GM21447 (cell line): ENCODE results near the gene ACAD9.
"Not testable (repeated sequence)": the region's sequence is repeated elsewhere in the genome, so short reads cannot be mapped to it uniquely, and the experiment has no call there.

Experiments used
- ATAC-seq: cut with Tn5 transposase; IDR thresholded peaks from one replicate; pipeline ENCODE4 v1.9.1; 2021; ENCODE audit not compliant: unreplicated experiment

The ACAD9 gene

GRCh38 chr3:128859630-128860029 lies 19.8 kb upstream of the ACAD9 start:
- no peak for ATAC-seq

DNA sequence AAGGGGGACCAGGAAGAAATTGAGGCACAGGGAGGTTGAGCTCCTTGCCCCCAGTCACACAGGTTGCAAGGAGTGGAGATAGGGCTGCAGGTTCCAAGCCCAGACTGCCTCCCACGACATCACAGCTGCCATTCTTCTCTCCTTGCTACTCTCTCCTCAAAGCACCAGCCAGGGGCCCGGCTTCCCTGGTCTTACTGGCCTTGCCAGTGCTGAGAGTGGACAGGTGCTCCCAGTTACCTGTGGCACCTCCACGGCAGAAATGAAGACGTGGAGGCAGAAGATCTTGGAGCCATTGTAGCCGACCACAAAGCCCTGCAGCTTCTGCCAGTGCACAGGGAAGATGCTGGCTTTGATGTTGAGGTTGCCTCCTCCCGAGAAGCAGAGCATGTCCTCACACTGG lies 17.9 kb upstream of the ACAD9 start:
- ATAC-seq = no peak

DNA sequence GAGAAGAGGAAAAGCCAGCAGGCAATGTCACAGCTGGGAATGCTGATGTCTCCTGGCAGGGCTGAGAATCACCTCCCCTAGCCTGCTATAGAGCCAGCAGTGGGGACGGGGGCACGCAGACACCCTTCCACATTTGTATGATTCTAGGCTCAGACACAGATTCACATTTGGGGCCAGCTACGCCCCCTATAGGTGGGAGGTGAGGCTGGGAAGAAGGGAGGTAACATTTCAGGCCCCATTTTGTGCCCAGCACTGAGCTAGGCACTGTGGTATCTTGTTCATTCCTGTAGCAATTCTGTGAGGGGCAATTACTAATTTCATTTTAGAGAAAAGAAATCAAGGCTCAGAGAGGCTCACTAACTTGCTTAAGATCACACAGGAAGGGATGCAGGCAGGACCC lies 15.9 kb upstream of the ACAD9 start:
- no peak for ATAC-seq

DNA sequence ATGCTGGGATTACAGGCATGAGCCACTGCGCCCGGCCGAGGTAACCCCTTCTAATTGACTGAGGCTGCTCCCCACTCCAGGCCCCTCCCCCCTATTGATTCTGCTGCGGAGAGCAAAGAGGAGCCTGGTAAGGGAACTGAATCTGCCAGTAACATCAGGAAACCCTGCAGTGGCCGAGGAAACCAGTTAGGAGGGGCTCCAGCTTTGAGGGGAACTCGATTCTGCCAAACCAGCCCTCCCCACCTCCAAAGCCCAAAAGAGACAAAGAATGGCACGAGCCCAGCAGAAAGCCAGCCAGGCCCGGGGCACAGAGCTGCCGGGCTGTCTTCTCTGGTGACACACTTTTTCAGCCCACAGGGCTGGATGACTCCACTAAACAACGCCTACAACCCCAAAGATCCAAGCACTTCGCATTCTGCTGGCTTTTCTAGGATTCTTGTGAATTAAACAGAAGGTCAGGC lies 15.0 kb upstream of the ACAD9 start:
- ATAC-seq = no peak

- ATAC-seq = not testable (repeated sequence)
These were observed 14.3 kb upstream of the ACAD9 start for GRCh38 chr3:128864849-128865804.

GRCh38 chr3:128867200-128868125 lies 12.0 kb upstream of the ACAD9 start:
- ATAC-seq = no peak

DNA sequence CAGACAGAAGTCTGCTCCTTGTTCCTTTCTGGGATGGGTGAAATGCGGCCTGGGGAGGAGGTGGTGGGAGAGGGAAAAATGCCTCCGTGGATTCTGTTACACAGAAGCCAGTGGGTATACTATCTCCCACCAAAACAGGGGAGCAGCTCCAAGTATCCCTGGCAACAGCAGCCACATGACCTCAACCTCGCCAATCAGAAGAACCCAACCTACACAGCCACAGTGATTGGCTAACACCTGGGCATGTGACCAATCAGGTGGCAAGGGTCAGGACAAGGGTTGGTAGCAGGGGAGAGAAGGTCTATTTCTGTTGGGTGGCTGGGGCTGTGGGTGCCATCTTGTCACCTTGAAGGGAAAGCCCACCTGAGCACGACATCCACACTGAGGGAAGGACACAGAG lies 9.1 kb upstream of the ACAD9 start:
- ATAC-seq = no peak

DNA sequence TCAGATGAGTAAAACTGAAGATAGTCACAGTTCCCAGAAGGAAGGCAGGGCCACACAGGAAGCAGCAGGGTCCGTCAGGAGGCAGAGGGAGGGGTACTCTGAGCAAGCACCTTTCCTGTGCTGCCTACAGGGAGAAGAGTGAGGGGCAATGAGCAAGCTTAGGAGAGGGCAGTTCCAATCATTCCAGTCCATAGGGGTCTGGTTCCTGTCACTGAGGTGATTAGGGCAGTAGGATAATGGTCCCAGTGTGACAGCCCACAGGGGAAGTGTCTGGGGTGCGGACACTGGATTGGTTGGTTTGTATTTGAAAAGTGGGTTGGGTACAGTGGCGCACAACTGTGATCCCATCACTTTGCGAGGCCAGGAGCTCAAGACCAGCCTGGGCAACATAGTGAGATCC lies 7.1 kb upstream of the ACAD9 start:
- no peak for ATAC-seq

DNA sequence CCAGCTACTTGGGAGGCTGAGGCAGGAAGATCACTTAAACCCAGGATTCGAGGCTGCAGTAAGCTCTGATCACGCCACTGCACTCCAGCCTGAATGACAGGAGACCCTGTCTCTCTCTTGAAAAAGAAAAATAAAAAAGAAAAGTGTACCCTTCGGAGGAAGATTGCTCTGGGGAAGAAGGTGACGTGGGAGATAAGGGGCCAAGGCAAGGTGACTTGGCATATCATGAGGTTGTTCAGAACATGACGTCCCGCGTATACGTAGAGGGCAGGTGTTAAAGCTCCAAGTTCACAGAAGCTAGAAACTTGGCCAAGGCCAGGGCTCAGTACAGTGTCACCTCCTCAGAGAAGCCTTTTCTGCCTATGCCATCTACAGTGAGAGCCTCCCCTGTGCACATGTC lies 6.7 kb upstream of the ACAD9 start:
- ATAC-seq = no peak

DNA sequence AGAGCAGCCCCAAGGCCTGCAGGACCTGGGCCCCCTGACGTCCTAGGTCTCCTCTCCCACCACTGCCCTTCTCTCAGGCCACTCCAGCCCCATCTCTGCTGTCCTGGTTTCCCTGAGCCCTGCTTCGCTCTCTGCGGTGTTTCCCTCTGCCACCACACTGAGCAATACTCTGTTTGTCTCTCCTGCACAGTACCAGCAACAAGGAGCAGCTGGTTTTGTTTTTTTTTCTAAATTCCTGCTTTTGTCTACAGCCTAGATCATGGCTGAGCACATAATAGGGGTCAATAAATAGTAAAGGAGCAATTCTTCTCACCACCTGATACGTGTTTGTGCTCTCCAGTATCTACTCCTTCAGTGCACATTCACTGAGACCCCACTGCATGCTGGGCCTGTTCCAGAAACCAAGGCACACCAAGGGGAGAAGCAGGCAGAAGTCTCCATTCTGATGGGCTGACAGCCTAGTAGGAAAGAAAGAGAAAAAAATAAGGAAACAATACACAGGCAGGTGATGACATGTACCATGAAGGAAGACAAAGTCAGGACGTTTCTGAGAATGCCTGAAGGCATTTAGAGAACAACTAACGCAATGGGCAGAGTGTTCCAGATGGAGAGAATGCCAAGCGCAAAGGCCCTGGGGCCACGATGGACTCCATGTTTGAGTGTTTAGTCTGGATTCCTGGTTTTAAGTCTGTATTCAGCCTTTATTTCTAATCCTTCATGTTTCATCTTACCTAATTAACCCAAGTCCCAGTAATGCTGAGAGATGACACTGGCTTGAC lies 6.0 kb upstream of the ACAD9 start:
- no peak for ATAC-seq

GRCh38 chr3:128874481-128875180 lies 4.8 kb upstream of the ACAD9 start:
- no peak for ATAC-seq

DNA sequence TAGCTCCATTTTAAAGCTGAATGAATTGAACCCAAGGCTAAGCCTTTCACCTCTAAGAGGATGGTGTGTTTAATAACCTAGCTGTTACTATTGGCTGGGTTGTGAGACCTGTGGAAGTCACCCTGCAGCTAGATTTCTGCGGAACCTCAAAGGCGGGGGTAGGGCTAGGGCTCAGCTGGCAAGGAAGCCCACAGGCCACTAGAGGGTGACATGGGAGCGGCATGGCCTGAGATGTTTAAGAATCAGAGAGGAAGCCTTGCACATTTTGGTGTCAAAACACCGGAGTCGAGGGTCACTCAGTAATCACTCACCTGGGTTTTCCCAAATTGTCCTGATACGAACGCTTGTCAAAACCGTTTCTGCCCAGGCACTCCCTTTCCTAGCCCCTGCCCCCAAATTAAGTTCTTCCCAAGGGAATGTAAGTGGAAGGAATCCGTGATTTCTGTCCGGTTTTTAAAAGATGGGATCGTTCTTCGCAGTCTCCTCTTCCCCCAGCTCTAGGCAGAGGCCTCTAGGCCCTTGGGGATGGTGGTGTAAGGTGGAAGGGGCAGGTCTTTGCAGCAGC lies 3.8 kb upstream of the ACAD9 start:
- no peak for ATAC-seq

DNA sequence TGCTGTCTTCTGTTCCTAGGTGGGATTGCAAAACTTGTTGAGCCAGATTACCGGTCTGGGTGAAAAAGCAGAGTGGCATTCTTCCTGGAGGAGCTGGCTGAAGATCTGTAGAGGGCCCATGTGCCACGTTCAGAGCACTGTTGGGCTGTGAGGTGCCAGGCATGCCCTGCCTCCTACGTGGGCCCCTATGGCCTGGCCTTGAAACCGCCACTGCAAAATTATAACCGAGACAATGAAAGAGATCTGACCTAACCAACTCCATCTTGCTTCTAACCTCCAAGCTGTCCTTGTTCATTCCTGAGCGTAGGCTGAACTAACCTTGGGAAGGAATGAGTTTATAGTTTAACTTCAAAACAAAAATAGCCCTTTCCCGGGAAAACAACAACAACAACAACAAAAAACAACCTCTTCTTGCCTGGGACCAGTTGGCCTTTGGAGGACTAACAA lies 1.4 kb upstream of the ACAD9 start:
- no peak for ATAC-seq

DNA sequence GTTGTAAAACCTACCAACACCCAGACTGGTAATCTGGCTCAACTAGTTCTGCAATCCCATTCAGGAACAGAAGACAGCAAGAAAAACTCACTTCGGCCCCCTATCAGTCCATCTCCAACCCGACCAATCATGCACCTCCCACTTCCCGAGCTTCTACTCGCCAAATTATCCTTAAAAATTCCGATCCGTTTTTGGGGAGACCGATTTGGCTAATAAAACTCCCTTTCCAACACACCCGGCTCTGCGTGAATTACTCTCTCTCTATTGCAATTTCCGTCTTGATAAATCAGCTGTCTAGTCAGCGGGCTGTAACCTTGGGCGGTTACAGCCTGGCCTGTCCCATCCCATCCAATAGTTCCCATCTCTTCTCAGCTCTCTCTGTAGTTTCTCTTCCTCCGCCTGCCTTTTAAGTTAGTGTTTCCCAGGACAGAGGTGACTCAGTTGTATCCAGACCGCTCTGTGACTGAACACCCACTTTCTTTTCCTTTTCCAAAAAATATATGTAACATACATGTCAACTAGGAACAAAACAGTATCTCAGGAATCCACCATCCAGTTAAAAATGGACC lies 780 bp upstream of the ACAD9 start:
- ATAC-seq = no peak

- no peak for ATAC-seq
These were observed 571 bp downstream of the ACAD9 start for GRCh38 chr3:128879991-128880390.

- not testable (repeated sequence) for ATAC-seq
These were observed 1.0 kb downstream of the ACAD9 start for GRCh38 chr3:128880455-128880854.

DNA sequence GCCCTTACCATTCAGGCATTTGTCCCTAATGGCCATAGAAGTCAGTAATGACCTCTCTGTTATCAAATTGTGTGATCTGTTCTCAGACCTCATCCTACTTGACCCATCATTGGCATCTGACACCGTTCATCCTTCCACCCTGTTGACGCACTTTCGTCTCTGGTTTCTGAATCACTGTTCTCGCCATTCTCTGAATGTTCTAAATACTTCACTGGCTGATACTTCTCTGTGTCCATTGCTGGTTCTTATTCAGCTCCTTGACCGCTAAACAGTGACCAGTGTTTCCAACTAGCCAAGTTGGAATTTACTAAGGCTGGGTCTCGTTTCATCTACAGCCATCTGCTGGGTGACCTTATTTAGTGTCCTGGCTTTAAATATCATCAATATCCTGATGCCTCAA lies 2.2 kb downstream of the ACAD9 start:
- ATAC-seq = no peak

GRCh38 chr3:128882719-128883118 lies 3.3 kb downstream of the ACAD9 start:
- no peak for ATAC-seq

- no peak for ATAC-seq
These were observed 5.6 kb downstream of the ACAD9 start for GRCh38 chr3:128884992-128885391.
